Vagina (tissue), 2 donors: ENCODE measurements around the gene SCARB1.

ENCODE experiments used
- CTCF ChIP-seq, 3 experiments: fragments of 450-650 bp in 2 of 3; fragments of 200-600 bp in 1 of 3; sonication (generic) in 1 of 3; IDR thresholded peaks; one replicate each; pipeline ENCODE4 v1.5.1; 2017 to 2019; ENCODE audit warnings: antibody characterized with exemption in 3 of 3, mild to moderate bottlenecking in 2 of 3, moderate library complexity in 2 of 3
- POLR2A ChIP-seq, 2 donors: fragments of 450-650 bp; IDR thresholded peaks; one replicate each; pipeline ENCODE4 v1.6.1; 2017; ENCODE audit warnings: antibody characterized with exemption in 2 of 2, mild to moderate bottlenecking in 2 of 2, moderate library complexity in 2 of 2

GRCh38 chr12:124828264-124829007 lies 35.2 kb downstream of the SCARB1 start:
- TF ChIP-seq CTCF (IDR thresholded peaks at IDR 0.05) = no peak
- no peak for TF ChIP-seq POLR2A (IDR thresholded peaks at IDR 0.05)
